DND-41 (cell line): ENCODE data around the gene DUSP1.

Experiments
- ATAC-seq: fragments of 200-7000 bp; cut with Tn5 transposase; 3 replicates; pipeline ENCODE4 v1.9.1; 2021; ENCODE audit warnings: low read depth; ENCODE audit not compliant: insufficient read depth
- DNase-seq: peaks from one replicate; pipeline ENCODE4 v3.0.0-alpha.2; 2020
- H2AFZ ChIP-seq: 2 replicates; pipeline ENCODE4 v1.6.0; 2012; ENCODE audit warnings: low read depth, low read length
- H3K27ac ChIP-seq: 2 replicates; pipeline ENCODE4 v1.5.1; 2012; ENCODE audit warnings: low read length, inconsistent platforms
- H3K27me3 ChIP-seq: fragments of 200-600 bp; sonication (generic); 2 replicates; pipeline ENCODE4 v1.6.0; 2012; ENCODE audit warnings: low read length, mild to moderate bottlenecking, inconsistent platforms; ENCODE audit not compliant: insufficient read depth, poor library complexity
- H3K36me3 ChIP-seq: 2 replicates; pipeline ENCODE4 v1.5.1; 2012; ENCODE audit warnings: low read length, inconsistent platforms; ENCODE audit not compliant: insufficient read depth
- H3K4me1 ChIP-seq: 2 replicates; pipeline ENCODE4 v1.5.1; 2012; ENCODE audit warnings: mild to moderate bottlenecking, low read length; ENCODE audit not compliant: insufficient read depth
- H3K4me2 ChIP-seq: 2 replicates; pipeline ENCODE4 v1.6.0; 2012; ENCODE audit warnings: mild to moderate bottlenecking, moderate library complexity, low read length, inconsistent platforms; ENCODE audit not compliant: insufficient read depth
- H3K4me3 ChIP-seq, 2 experiments: fragments of 200-600 bp in 1 of 2; shearing (Covaris generic) in 1 of 2; 2 replicates each; pipeline ENCODE4 v1.5.1; 2012 to 2016; ENCODE audit warnings: inconsistent platforms in 2 of 2, low read length in 2 of 2, mild to moderate bottlenecking in 2 of 2, low read depth in 1 of 2, moderate library complexity in 1 of 2
- H3K79me2 ChIP-seq: 2 replicates; pipeline ENCODE4 v1.6.0; 2012; ENCODE audit warnings: low read length, inconsistent platforms; ENCODE audit not compliant: insufficient read depth
- H3K9ac ChIP-seq: 2 replicates; pipeline ENCODE4 v1.6.0; 2012; ENCODE audit warnings: low read depth, mild to moderate bottlenecking, inconsistent platforms, low read length, moderate library complexity
- H3K9me3 ChIP-seq: 2 replicates; pipeline ENCODE4 v1.5.1; 2012; ENCODE audit warnings: low read length, moderate library complexity, mild to moderate bottlenecking, inconsistent platforms; ENCODE audit not compliant: insufficient read depth, severe bottlenecking
- H4K20me1 ChIP-seq: 2 replicates; pipeline ENCODE4 v1.6.0; 2012; ENCODE audit warnings: low read length; ENCODE audit not compliant: insufficient read depth
- EZH2 ChIP-seq: IDR thresholded peaks from 3 replicates; pipeline ENCODE4 v1.6.1; 2012; ENCODE audit warnings: borderline replicate concordance, low read depth, mild to moderate bottlenecking, moderate library complexity, low read length, inconsistent platforms; ENCODE audit not compliant: severe bottlenecking
- TF ChIP-seq, protein P1 (sequence below): IDR thresholded peaks from 2 replicates; pipeline ENCODE4 v1.5.1; 2012; ENCODE audit warnings: borderline replicate concordance, low read length, moderate library complexity, mild to moderate bottlenecking; ENCODE audit not compliant: poor library complexity, severe bottlenecking; ENCODE audit errors: extremely low read depth

Gene DUSP1

DNA sequence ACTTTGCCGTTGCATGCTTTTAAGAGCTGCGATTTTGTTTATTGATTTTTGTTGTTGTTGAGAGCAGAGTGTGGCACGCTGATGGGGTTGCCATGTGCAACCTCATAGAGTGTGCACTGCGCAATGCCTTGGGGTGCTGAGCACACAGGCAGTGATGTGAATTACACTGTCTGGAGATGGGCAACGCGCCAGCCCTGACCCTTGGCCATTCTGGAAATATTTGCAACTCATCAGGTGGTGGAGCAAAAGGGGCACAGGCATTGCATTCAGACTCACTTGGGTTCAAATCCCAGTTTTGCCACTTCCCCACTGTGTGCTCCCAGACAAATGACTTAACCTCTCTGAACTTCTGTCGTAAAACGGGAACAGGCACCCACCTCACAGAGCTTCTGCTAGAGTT lies 25.6 kb downstream of the DUSP1 start:
- no peak overlapping the region for H2AFZ ChIP-seq
- H3K4me2 ChIP-seq, result no peak overlapping the region
- H3K36me3 ChIP-seq, result no peaks in the 10 kb centered on the region
- no peaks in the 10 kb centered on the region for H3K4me1 ChIP-seq
- H4K20me1 ChIP-seq, result no peaks in the 10 kb centered on the region
- TF ChIP-seq EZH2, result no peak
- H3K9ac ChIP-seq, result no peak overlapping the region
- H3K9me3 ChIP-seq, result no peaks in the 10 kb centered on the region
- H3K27ac ChIP-seq, result no peak overlapping the region
- ATAC-seq, result no peak
- peaks cover 3% of the 10 kb centered on the region for H3K27me3 ChIP-seq
- H3K79me2 ChIP-seq, result no peaks in the 10 kb centered on the region
- no peak for DNase-seq
- H3K4me3 ChIP-seq, result no peak overlapping the region

DNA sequence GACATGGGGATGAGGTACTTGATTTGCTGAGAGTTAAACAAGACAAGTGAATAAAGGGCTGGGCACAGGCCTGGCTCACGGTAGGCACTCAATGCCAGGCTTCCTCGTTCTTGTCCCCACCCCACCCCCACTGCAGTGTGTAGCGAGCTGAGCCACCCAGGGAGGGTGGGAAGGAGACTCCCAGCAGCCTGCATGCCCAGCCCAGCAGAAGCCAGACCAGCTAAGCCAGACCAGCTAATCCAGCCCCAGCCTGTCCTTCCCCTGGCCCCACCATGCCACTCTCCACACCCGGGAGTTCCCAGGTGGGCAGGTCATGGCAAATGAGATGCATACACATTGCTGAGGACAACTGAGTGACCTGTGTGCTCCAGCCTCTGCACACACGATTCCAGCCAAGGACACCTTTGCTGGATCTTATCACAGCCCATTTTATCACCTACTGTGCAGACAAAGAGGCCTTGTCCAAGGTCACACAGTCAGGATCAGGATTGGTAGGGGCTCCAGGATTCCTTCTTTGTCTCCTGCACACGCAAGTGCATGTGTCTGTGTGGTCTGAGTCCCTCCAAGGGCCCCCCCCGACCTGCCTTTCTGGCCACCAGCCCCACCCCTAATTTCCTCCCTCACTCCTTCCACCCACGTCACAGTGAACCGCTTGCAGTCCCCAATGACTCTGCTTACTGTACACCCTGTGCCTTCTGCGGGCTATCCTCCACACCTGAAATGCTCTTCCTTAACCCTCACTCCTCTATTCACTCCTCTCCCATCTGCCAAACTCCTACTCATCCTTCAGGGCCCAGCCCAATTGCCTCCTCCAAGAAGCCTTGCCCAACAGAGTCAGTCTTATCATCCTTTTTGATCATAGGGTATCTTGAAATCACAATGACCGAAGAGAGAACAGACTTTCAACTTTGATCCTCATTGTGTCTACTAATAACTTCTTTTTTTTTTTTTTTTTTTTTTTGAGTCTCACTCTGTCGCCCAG lies 26.6 kb downstream of the DUSP1 start:
- Histone ChIP-seq H2AFZ (no peak overlapping the region), H3K27me3 (peaks cover 3% of the 10 kb centered on the region), H3K27ac (no peak overlapping the region), H3K36me3 (no peaks in the 10 kb centered on the region), H3K4me2 (no peak overlapping the region), H3K9ac (no peak overlapping the region), H3K4me1 (no peaks in the 10 kb centered on the region), H3K4me3 (no peak overlapping the region), H4K20me1 (no peaks in the 10 kb centered on the region), H3K9me3 (no peaks in the 10 kb centered on the region), H3K79me2 (no peaks in the 10 kb centered on the region)
- ATAC-seq, result no peak
- no peak for TF ChIP-seq EZH2
- TF ChIP-seq, protein P1, sequence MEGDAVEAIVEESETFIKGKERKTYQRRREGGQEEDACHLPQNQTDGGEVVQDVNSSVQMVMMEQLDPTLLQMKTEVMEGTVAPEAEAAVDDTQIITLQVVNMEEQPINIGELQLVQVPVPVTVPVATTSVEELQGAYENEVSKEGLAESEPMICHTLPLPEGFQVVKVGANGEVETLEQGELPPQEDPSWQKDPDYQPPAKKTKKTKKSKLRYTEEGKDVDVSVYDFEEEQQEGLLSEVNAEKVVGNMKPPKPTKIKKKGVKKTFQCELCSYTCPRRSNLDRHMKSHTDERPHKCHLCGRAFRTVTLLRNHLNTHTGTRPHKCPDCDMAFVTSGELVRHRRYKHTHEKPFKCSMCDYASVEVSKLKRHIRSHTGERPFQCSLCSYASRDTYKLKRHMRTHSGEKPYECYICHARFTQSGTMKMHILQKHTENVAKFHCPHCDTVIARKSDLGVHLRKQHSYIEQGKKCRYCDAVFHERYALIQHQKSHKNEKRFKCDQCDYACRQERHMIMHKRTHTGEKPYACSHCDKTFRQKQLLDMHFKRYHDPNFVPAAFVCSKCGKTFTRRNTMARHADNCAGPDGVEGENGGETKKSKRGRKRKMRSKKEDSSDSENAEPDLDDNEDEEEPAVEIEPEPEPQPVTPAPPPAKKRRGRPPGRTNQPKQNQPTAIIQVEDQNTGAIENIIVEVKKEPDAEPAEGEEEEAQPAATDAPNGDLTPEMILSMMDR, result no peak
- DNase-seq, result no peak

DNA sequence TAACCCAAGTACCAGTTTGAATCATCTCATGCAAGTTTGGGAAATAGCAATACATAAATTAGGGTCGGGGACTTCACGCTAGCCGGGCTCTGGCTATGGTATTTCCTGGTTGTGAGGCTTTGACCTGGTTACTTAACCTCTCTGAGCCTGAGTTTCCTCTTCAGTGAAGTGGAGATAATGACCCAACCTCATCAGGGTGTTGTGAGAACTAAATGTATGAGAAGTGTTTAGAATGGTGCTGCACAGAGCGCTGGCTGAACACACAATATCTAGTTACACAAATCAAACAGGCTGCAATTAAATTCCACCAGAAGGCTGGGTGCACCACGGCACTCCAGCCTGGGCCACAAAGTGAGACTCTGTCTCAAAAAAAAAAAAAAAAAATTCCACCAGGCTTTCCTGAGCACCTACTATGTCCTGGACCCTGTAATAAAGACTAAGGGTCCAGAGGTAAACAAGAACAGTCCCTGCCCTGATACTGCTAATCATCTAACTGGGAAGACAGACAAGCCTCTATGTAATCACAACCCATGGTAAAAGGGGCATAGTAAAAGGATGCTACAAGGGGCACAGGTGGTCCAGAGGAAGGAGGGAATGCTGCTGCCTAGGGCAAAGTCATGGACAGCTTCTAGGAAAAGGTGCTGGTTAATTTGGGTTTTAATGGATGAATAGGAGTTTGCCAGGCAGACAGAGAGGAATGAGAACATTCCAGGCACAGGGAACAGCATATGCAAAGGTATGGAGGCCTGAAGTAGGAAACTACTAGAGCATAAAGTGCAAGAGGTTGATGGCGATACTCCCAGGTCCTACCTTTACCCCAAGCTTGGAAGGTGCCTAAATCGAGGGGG lies 27.7 kb downstream of the DUSP1 start:
- Histone ChIP-seq H3K9me3 (no peaks in the 10 kb centered on the region), H3K36me3 (no peaks in the 10 kb centered on the region), H4K20me1 (no peaks in the 10 kb centered on the region), H3K27me3 (peaks cover 3% of the 10 kb centered on the region), H3K79me2 (no peaks in the 10 kb centered on the region), H3K4me3 (no peak overlapping the region), H2AFZ (no peak overlapping the region), H3K4me2 (no peak overlapping the region), H3K4me1 (no peaks in the 10 kb centered on the region), H3K9ac (no peak overlapping the region), H3K27ac (no peak overlapping the region)
- no peak for TF ChIP-seq EZH2
- TF ChIP-seq, protein P1, result no peak
- DNase-seq, result no peak
- no peak for ATAC-seq

DNA sequence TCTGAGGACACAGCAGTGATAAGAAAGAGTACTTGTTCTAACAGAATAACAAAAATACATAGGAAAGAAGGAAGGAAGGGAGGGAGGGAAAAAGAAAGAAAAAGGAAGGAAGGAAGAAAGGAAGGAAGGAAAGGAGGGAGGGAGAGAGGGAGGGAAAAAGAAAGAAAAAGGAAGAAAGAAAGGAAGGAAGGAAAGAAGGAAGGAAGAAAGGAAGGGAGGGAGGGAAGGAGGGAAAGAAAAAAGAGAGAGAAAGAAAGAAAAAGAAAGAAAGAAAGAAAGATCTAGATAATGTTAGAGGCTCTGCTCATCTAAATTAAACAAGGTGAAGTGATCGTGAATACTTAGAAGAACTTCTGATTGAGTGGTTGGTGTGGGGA lies 29.8 kb downstream of the DUSP1 start:
- Histone ChIP-seq H3K4me1 (no peaks in the 10 kb centered on the region), H3K9ac (no peak overlapping the region), H2AFZ (no peak overlapping the region), H3K9me3 (no peaks in the 10 kb centered on the region), H3K27ac (no peak overlapping the region), H3K27me3 (peaks cover 3% of the 10 kb centered on the region), H3K79me2 (no peaks in the 10 kb centered on the region), H4K20me1 (no peaks in the 10 kb centered on the region), H3K4me3 (no peak overlapping the region), H3K36me3 (no peaks in the 10 kb centered on the region), H3K4me2 (no peak overlapping the region)
- ATAC-seq, result no peak
- no peak for DNase-seq
- TF ChIP-seq, protein P1, result no peak
- no peak for TF ChIP-seq EZH2
